GM23338 (cell line): ENCODE measurements around the gene APC2. TPM values are rescaled to one million over a fixed set of nuclear protein-coding genes. Genes with fewer than 3 reads are reported as not detected.

ENCODE experiments used
- polyA plus RNA-seq: library from polyadenylated mRNA; unstranded; fragments of >200 nt; fragmentation: Nextera tagmentation; extraction: Ambion mirVana; gene quantifications from 2 replicates; pipeline ENCODE4 v1.2.1, GENCODE V29; 2016
- total RNA-seq: library from RNA; depleted of rRNA; stranded (reverse); fragments of >200 nt; shearing (Covaris generic); gene quantifications from 2 replicates; pipeline ENCODE4 v1.2.3, GENCODE V29; 2014; rRNA removed

APC2 gene
- total and polyA plus RNA-seq, 2 experiments from 2014 or later, result 1.4 to 18.3 TPM

Other genes starting within 250 kb of the APC2 start
- 84.4 and 96.5 TPM in 2 replicates for gene STK11, start 244.3 kb upstream of the APC2 start, total RNA-seq
- gene STK11, start 244.3 kb upstream of the APC2 start, polyA plus RNA-seq, result 19.4 and 23.7 TPM in 2 replicates
- 10.8 and 14.1 TPM in 2 replicates for gene CBARP, start 212.1 kb upstream of the APC2 start, total RNA-seq
- 2.0 TPM in 2 replicates for gene CBARP, start 212.1 kb upstream of the APC2 start, polyA plus RNA-seq
- gene ATP5F1D, start 208.4 kb upstream of the APC2 start, total RNA-seq, result 78.7 and 139 TPM in 2 replicates
- 396 and 420 TPM in 2 replicates for gene ATP5F1D, start 208.4 kb upstream of the APC2 start, polyA plus RNA-seq
- gene MIDN, start 201.5 kb upstream of the APC2 start, total RNA-seq, result 84.5 and 113 TPM in 2 replicates
- gene MIDN, start 201.5 kb upstream of the APC2 start, polyA plus RNA-seq, result 28.6 and 33.3 TPM in 2 replicates
- gene CIRBP, start 180.8 kb upstream of the APC2 start, total RNA-seq, result 152 and 202 TPM in 2 replicates
- gene CIRBP, start 180.8 kb upstream of the APC2 start, polyA plus RNA-seq, result 153 and 160 TPM in 2 replicates
- gene FAM174C, start 174.6 kb upstream of the APC2 start, total RNA-seq, result 39.2 and 60.4 TPM in 2 replicates
- 62.3 and 68.0 TPM in 2 replicates for gene FAM174C, start 174.6 kb upstream of the APC2 start, polyA plus RNA-seq
- 8.2 and 10.3 TPM in 2 replicates for gene EFNA2, start 164.2 kb upstream of the APC2 start, total RNA-seq
- 2.7 and 4.8 TPM in 2 replicates for gene EFNA2, start 164.2 kb upstream of the APC2 start, polyA plus RNA-seq
- gene NDUFS7, start 66.2 kb upstream of the APC2 start, total RNA-seq, result 128 and 132 TPM in 2 replicates
- 201 and 203 TPM in 2 replicates for gene NDUFS7, start 66.2 kb upstream of the APC2 start, polyA plus RNA-seq
- 21.5 and 27.3 TPM in 2 replicates for gene GAMT, start 48.6 kb upstream of the APC2 start, total RNA-seq
- gene GAMT, start 48.6 kb upstream of the APC2 start, polyA plus RNA-seq, result 33.6 and 36.9 TPM in 2 replicates
- gene DAZAP1, start 42.5 kb upstream of the APC2 start, total RNA-seq, result 180 and 194 TPM in 2 replicates
- 44.1 and 48.1 TPM in 2 replicates for gene DAZAP1, start 42.5 kb upstream of the APC2 start, polyA plus RNA-seq
- 2,953 and 3,723 TPM in 2 replicates for gene RPS15, start 11.7 kb upstream of the APC2 start, total RNA-seq
- 3,861 and 4,267 TPM in 2 replicates for gene RPS15, start 11.7 kb upstream of the APC2 start, polyA plus RNA-seq
- 61.1 and 64.9 TPM in 2 replicates for gene C19orf25, start 29.1 kb downstream of the APC2 start, total RNA-seq
- gene C19orf25, start 29.1 kb downstream of the APC2 start, polyA plus RNA-seq, result 43.5 and 50.1 TPM in 2 replicates
- 5.9 and 15.1 TPM in 2 replicates for gene PCSK4, start 40.2 kb downstream of the APC2 start, total RNA-seq
- 3.8 and 5.6 TPM in 2 replicates for gene PCSK4, start 40.2 kb downstream of the APC2 start, polyA plus RNA-seq
- gene REEP6, start 41.1 kb downstream of the APC2 start, total RNA-seq, result 14.3 and 15.2 TPM in 2 replicates
- 20.0 and 23.4 TPM in 2 replicates for gene REEP6, start 41.1 kb downstream of the APC2 start, polyA plus RNA-seq
- 0.10 TPM in 1 of 2 replicates, not detected in the other for gene ADAMTSL5, start 62.9 kb downstream of the APC2 start, total RNA-seq
- 0.70 and 0.97 TPM in 2 replicates for gene ADAMTSL5, start 62.9 kb downstream of the APC2 start, polyA plus RNA-seq
- 0.23 and 1.2 TPM in 2 replicates for gene PLK5, start 74.0 kb downstream of the APC2 start, total RNA-seq
- gene PLK5, start 74.0 kb downstream of the APC2 start, polyA plus RNA-seq, result 0.97 and 1.4 TPM in 2 replicates
- gene MEX3D, start 118.2 kb downstream of the APC2 start, total RNA-seq, result 78.1 and 94.9 TPM in 2 replicates
- gene MEX3D, start 118.2 kb downstream of the APC2 start, polyA plus RNA-seq, result 12.4 and 12.5 TPM in 2 replicates
- gene MBD3, start 142.7 kb downstream of the APC2 start, total RNA-seq, result 103 and 118 TPM in 2 replicates
- 27.6 and 28.5 TPM in 2 replicates for gene MBD3, start 142.7 kb downstream of the APC2 start, polyA plus RNA-seq
- gene UQCR11, start 155.3 kb downstream of the APC2 start, total RNA-seq, result 35.3 and 46.4 TPM in 2 replicates
- gene UQCR11, start 155.3 kb downstream of the APC2 start, polyA plus RNA-seq, result 413 and 414 TPM in 2 replicates
- gene TCF3, start 202.5 kb downstream of the APC2 start, total RNA-seq, result 250 and 383 TPM in 2 replicates
- 166 and 186 TPM in 2 replicates for gene TCF3, start 202.5 kb downstream of the APC2 start, polyA plus RNA-seq